HG02763 (cell line): ENCODE data around the gene CDH11.

ENCODE experiments used
- ATAC-seq: cut with Tn5 transposase; IDR thresholded peaks from one replicate; pipeline ENCODE4 v1.9.1; 2021; ENCODE audit warnings: mild to moderate bottlenecking, moderate library complexity; ENCODE audit not compliant: unreplicated experiment

CDH11 gene, protein sequence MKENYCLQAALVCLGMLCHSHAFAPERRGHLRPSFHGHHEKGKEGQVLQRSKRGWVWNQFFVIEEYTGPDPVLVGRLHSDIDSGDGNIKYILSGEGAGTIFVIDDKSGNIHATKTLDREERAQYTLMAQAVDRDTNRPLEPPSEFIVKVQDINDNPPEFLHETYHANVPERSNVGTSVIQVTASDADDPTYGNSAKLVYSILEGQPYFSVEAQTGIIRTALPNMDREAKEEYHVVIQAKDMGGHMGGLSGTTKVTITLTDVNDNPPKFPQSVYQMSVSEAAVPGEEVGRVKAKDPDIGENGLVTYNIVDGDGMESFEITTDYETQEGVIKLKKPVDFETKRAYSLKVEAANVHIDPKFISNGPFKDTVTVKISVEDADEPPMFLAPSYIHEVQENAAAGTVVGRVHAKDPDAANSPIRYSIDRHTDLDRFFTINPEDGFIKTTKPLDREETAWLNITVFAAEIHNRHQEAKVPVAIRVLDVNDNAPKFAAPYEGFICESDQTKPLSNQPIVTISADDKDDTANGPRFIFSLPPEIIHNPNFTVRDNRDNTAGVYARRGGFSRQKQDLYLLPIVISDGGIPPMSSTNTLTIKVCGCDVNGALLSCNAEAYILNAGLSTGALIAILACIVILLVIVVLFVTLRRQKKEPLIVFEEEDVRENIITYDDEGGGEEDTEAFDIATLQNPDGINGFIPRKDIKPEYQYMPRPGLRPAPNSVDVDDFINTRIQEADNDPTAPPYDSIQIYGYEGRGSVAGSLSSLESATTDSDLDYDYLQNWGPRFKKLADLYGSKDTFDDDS

DNA sequence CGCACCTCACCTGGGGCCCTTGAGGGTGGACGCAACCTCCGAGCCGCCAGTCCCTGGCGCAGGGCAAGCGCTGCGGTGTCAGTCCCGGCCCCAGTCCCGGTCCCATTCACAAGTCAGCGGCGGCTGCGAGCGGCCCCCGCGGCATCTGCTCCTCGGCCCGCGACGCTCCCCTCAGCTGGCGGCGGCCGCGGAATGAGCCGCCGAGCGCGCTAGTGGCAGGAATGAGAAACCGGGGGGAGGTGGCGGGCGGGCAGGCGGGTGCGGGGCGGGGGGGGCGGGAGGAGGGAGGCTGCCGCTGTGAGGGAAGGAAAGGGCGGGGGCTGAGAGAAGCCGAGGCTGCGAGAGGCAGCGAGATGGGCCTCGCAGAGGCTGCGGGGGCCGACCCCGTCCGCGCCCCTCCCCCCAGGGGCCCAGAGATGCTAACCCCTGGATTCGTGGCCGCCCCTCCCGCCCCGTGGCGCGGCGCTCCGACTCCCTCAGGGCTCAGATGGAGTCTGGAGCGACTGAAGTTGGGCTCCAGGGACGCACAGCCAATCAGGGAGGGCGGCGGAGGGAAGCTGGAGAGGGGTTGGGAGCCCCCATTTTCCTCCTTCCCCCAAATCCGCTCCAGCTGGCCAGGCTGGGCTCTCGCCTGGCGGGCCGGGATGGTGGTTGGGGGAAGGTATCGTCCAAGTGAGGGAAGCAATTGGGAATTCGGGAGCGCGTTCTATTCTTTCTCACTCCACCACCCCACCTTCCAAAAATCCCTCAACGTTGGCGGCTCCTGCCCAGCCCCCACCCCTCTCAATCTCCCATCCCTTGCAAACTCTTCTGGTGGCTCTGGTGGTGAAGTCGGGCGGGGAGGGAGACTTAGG is at the start of gene CDH11:
TSS of gene CDH11 (minus strand) at position 194 of the 854 bp plus-strand sequence. CDS start 117,194 bp downstream, outside the sequence.
- no peak for ATAC-seq

DNA sequence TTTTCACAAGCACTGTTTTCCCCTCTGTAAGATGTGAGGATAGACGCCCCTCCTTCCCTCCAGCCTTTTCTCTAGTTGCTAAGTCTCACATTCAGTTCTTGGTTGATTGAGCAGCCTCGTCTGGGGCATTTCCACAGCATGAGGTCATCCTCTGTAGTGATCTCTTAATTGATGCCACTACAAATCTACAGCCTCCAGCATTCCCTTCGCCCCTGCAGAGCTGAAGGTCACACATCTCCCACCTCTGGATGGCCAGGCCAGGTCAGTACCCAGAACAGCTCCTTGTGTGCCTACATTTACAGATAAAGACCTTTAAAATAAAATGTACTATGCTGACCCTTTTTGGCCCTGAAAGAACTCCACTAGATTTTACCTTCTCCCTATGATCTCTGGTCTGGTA is 32.5 kb upstream of the CDH11 start:
- no peak for ATAC-seq

DNA sequence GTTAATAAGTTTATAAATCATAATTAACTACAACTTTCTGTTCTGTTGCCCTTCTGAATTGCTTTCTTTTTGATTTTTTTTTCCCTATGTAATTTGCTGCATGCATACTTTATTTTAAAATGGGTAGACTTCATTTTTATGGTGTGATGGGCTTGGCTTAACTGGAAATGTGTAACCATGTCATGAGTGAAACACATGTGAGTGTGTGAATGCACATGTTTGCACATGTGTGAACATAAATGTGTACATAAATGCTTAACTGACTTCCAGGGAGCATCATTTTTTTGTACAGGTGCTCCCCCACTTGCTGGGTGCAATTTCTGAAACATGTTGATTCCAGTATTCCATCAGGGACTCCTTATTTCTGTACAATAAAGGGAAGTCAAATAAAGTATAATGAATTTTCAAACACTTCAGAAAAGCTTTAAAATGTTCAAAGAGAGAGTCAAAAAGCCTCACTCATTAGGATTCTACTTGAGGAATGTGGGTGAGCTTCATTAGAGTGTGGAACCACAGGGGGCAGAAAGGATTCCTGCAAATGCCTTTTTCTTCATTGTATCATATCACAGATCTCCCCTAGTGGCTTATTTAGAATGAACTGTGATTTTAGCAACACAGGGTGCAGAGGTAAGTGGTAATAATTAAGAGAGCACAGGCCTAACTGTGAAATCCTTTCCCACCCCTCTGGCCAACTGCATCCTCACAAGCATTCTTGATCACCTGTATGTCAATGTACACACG is 31.7 kb upstream of the CDH11 start:
- no peak for ATAC-seq

DNA sequence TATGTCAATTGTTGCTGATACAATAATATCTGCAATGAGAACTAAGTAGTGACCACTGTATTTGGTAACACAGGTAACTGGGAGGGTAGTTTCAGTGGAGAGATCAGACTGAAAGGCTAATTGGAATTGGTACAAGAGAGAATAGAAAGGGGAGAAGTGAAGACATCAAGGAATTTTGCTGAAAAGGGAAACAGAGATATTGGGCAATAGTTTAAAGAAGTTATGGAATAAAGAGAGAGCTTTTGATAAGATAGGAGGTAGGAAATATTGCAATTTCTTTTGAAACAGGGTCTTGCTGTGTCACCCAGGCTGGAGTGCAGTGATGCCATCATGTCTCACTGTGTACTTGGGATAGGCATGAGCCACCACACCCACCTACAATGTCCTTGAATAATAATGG is 26.9 kb upstream of the CDH11 start:
- no peak for ATAC-seq

DNA sequence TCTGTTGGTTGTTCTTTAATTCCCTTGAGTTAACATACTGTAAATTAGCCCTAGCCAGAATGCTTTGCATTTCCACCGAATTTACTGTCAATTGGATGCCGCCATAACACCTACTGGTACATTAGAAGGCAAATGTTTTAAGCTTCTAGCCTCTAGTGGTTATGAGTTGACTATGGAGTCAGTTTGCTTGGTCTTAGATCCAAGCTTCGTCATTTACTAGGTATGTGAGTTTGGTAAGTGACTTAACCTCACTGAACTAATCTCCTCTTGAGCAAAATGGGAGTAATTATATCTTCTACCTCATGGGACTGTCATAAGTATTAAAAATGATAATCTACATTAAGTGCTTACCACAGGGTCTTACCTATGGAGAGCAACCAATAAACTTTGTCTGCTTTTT is 20.4 kb upstream of the CDH11 start:
- no peak for ATAC-seq

DNA sequence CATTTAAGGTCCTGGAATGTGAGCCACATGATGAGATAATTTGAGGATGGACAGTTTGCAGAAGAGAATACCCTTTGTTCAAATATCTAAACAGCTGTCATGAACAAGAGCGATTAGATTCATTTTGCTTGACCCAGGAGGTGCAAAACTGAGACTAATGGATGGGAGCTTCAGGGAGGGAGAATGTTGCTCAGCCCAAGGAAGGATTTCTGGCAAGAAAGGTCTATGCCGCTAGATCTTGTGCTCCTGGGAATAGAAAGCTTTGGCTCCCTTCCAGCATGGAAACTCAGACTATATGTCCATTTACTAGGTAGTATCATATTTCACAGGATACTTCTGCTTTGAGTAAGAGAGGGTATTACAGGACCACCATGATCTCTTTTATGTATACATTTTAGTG is 14.8 kb upstream of the CDH11 start:
- no peak for ATAC-seq

DNA sequence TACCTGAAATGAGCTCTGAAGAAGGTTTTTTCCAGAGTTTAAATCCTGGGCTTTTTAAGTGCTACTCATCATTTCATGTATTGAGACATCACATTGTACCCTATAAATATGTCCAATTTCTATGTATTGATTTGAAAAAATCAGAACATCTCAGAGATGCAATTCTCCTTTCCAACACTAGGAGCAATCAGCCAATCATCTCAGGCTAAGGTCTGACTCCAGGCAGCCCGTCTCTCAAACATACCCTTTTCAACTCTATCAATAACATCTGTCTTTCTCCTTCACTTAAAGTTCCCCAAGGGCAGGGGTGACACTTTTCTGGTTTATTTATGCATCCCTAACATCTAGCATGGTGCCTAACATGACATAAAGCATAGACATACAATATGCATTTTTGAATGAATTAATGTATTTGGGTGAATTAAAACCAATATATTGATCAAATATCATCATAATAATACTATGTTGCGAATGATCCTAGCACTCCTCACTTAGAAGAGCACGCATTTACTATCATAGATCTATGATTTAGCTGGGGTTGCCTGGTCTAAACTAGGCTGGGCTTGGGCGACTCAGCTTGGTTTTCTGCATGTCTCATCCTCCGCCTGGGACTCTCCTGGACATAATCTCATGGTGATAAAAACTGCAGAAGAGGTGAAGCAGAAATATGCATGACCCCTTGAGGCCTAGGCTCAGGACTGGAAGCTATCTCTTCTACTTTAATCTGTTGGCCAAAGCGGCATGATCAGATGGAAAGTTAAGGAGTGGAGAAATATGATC is 5.2 kb upstream of the CDH11 start:
- ATAC-seq = no peak

DNA sequence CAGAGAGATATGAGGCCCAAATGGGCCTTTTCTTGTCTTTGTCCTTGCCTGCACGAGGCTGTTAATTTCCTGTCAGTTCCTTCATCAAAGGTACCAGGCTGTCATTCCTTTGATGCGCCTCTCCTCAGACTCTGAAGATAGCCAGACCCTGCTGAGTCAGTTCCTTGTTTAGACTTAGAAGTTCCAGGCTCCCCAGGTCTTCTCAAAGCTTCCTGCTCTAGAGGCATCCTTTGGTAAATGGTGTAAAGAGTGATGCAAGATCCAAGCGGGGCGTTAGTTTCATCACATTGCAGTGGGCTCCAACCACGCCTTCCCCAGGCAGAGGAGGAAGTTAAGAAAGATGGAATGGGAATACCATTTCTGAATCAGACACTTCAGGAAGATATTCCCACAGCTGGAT is 4.0 kb upstream of the CDH11 start:
- no peak for ATAC-seq

DNA sequence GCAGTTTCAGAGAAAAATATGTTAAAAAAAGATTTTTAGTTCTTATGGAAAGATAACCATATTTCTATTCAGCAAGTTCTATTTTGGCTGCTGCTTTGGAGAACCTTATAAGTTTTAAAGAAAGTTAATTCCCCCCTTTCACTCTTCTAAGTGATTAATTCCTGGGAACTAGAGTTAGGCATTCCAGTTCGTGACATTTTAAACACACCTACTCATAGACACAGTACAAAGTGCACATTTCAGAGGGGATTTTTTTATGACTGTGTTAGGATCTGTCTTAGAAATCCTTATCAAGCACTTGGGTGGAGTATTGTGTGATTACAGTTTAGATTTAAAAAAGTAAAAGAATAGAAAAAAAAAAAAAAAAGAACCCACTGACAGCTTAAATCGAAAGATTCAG is 3.5 kb upstream of the CDH11 start:
- ATAC-seq = no peak

DNA sequence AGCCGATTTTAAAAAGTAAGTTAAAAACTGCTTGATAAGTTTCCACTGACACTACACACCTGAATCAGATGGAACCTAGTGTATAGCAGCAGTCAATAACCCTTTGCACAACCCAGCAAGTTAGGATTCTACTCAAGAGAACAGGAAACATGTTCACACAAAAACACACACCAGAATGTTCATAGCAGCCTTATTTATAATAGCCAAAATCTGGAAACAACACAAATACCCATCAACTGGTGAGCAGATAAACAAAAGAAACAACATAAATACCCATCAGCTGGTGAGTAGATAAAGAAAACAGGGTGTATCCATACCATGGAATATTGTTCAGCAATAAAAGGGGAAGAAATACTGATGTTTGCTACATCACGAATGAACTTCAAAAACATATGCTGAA is 2.7 kb upstream of the CDH11 start:
- no peak for ATAC-seq

DNA sequence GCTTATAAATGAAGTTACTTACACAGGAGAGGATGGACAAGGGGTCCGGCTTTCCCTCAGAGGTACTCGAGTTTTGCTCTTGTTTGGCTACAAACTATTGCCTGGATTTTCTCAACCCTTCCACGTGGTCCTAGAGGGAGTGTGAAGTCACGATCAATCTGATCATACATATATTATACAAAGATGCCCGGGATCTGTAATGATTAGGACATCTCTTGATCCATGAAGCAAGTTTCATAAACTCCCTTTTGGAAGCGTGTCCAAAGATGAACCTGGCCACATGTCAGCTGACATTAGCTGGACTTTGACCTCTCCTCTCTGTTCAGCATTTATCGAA is 2.3 kb upstream of the CDH11 start:
- no peak for ATAC-seq

DNA sequence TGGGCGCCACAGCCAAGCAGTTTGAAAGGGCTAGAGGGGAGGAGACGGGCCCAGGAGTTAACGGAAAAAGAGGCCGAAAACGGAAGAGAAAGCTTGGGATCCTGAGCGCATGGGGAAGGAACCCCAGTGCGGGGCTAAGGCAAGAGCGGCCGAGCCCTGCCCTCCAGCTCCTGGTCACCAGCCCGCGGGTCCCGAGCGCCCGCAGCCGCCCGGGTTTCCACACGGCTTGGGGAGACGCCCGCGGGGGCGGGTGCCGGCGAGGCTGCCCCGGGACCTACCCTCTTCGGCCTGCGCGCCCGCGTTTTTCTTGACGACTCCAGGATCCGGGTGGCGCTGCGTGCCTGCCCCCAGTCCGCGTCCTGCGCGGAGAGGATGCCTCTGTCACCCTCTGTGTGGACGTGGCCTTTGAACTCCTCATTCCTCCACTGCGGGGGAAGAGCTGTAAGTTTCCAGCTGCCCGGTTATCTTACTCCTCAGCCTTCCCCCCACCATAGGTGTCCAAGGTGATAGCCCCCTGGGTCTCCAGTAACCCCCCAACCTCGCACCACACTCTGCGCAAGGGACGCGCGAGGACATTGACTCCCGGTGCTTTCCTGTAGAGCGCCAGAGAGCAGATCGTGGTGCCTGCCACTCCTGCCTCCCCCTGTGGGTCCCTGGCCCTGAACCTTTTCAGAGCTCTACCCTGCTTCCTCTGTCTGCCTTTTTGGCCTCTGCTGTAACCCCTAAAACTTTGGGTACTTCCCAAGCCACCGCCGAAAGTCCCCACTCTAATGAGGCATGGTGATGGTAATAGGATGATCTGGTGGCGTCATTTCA is 1.7 kb upstream of the CDH11 start:
- no peak for ATAC-seq

DNA sequence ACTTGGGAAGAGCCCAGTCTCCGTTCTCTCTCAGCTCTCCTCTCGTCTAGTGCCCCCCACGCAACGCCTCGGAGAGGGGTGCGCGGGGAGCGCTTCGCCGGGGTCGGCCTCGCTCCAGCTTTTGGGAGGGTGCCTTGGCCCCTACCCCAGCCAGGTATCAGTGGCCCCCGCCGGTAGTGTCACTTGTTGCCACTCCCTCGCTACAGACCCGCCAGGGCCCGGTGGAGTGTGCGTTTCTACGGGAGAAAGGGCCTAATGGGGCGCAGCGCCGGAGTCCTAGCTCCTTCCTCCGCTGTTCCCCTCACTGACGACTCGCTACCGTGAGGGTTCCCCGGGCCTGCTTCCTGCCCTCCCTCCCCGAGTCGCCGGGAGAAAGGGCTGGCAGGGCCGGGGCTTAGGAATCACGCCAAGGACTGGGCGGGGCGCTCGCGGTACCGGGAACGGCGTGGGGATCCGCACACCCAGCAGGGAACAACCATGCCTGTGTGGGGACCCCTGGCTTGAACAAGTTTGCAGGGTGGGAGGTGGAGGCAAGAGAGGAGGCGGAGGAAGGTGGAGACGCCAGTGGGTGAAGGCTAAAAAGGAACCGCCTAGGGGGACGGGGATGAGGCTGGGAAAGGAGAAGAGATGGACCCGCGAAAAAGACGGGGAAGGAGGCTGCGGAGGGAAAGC is 997 bp upstream of the CDH11 start:
- ATAC-seq = no peak

DNA sequence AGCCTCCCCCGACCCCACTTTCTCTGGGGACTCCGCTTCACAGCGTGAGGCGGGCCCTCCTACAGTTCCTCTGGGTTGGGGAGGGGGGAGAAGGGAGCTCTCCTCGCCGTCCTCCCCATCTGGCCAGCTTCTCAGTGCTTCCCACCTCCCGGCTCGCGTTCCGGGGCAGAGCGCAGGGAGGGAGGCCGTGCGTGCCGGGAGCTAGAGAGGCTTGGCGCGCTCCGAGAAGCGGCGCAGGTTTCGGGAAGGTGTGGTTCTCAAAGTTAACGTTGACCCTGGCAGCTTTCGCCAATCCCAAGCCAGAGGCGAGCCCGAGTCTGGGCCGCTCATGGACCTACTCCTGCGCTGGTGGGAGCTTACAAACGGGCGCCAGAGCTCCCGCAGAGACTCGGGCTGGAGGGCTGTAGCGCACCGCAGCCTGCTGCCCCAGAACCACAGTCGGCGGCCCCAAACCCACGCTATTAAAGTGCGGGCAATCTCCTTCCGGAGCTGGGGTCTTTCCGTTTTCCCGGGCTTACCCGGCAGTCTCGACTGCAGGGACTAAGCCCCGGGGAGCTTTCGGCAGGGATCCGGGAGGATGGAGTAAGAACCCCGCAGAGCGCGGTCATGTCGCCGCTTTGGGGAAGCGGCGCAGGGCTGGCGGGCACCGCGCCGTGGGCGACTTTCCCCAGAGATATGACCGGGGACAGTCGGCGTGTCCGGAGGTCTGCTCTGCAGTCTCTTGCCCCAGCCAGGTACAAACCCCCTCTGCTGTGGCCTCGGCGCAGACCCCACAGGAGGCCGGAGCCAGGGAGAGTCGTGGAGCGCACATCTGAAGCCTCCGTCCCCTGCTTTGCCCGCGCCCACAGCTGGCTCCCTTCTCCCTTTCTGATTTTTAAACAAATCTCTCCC is 787 bp downstream of the CDH11 start:
- no peak for ATAC-seq

DNA sequence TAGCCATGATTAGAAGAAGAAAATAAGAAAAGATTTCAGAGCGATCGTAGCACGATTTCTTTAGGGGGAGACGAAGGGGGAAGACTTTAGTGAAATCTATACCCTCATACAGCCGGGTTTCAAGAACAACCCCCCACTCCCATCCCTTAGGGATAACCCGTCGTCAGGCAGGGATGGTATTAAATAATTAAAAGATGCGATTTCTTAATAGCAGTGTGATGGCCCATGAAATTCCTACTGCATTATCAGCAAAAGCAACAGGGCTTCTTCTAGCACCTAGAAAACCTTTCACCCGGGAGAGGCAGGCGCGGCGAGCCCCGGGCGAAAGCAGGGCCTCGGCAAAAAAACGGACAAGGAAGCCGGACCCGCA is 1.4 kb downstream of the CDH11 start:
- ATAC-seq = no peak

DNA sequence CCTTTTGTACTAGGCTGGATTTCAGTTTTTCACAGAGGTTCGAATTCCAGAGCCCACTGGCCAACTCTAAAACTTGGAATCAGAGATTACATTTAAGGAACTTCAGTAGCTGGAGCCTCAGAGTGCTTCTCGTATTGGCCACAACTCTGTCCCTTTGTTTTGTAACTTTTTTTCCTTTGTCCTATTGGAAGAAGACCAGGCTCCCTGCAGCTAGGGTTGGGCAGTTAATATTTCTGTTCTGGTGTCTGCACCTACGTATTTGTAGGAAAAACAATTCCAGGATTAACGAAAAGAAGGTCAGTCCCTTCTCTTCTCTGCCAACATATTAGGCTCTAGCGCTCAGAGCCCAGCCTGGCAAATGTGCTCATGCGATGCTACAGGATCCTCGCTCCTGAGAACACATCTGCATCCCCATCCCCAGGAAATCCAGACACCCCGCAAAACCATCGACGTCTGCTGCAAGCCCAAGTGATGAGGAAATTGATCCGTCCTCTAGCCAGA is 1.9 kb downstream of the CDH11 start:
- ATAC-seq = no peak

DNA sequence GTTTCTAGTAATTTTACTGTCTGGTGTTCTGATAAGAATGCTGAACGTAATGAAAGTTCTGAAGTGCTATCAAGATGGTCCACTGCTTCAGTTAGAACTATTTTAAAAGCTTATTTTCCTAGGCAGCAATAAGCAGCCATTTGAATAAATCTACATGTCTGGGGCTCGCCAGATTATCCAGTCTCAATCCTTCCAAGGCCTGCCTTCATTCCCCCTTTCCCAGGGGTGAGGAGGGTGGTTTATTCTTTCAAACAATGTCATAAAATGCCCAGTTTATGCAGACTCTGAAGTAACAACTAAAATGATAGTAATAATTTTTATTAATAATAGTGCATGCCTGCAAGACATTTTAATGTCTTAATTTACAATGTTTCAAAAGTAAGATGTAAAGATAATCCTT is 2.4 kb downstream of the CDH11 start:
- no peak for ATAC-seq

DNA sequence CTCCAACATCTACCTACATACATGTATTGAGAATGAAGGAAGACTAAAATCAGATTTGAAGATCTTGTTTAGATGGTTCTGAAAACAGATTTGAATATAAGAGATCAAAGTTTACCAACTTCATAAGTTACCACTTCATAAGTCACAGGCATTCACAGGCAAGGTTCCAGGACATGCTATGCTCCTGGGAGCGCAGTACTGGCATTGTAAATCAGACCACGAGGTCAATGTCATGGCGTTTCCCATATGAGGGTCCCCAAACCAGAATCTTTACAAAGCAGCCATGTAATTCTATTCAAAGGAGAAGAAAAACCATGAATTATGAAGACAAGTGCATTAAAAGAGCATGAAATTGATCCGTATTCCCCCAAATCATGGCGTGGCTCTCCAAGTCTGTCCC is 3.0 kb downstream of the CDH11 start:
- ATAC-seq = no peak
